Measurements from ENCODE around the gene ICA1.

ICA1 gene

GRCh38 chr7:8251195-8251594 lies 10.8 kb downstream of the ICA1 start:
- Histone ChIP-seq H3K79me2 (ENCODE audit: insufficient read depth, low read length) (no peaks in the 10 kb centered on the region), H3K27me3 (ENCODE audit: insufficient read depth, low read length, poor library complexity, severe bottlenecking) (no peaks in the 10 kb centered on the region), H3F3A (ENCODE audit: low read depth) (0 out of 2 replicates have a peak, but pooled peaks cover 4% of the 10 kb centered on the region), H4K20me1 (ENCODE audit: insufficient read depth, low read length, poor library complexity, severe bottlenecking) (no peaks in the 10 kb centered on the region), H3K36me3 (ENCODE audit: insufficient read depth, low read length) (no peaks in the 10 kb centered on the region), H3K4me1 (ENCODE audit: insufficient read depth, low read length, poor library complexity, severe bottlenecking) (peaks cover 16% of the 10 kb centered on the region), H3K9me3 (ENCODE audit: insufficient read depth, low read depth, low read length) (no peaks in the 10 kb centered on the region), H2AFZ (ENCODE audit: low read length) (no peak overlapping the region), H3K9me2 (replicated peaks; ENCODE audit: low read depth, low read length) (no peaks in the 10 kb centered on the region), H3K4me3 (ENCODE audit: low read length, poor library complexity, severe bottlenecking) (no peak overlapping the region), H3K9ac (ENCODE audit: low read depth, low read length, poor library complexity, severe bottlenecking) (no peak overlapping the region), H3K4me2 (ENCODE audit: low read depth, low read length, poor library complexity, severe bottlenecking) (no peak overlapping the region)
- no peak for TF ChIP-seq EZH2phosphoT487 (IDR thresholded peaks at IDR 0.05; ENCODE audit: borderline replicate concordance)
- TF ChIP-seq, protein P1, sequence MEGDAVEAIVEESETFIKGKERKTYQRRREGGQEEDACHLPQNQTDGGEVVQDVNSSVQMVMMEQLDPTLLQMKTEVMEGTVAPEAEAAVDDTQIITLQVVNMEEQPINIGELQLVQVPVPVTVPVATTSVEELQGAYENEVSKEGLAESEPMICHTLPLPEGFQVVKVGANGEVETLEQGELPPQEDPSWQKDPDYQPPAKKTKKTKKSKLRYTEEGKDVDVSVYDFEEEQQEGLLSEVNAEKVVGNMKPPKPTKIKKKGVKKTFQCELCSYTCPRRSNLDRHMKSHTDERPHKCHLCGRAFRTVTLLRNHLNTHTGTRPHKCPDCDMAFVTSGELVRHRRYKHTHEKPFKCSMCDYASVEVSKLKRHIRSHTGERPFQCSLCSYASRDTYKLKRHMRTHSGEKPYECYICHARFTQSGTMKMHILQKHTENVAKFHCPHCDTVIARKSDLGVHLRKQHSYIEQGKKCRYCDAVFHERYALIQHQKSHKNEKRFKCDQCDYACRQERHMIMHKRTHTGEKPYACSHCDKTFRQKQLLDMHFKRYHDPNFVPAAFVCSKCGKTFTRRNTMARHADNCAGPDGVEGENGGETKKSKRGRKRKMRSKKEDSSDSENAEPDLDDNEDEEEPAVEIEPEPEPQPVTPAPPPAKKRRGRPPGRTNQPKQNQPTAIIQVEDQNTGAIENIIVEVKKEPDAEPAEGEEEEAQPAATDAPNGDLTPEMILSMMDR (conservative IDR thresholded peaks at IDR 0.05; ENCODE audit: low read length): no peak

- Histone ChIP-seq H3K9ac (ENCODE audit: low read depth, low read length, poor library complexity, severe bottlenecking) (no peak overlapping the region), H3K36me3 (ENCODE audit: insufficient read depth, low read length) (no peaks in the 10 kb centered on the region), H3K4me3 (ENCODE audit: low read length, poor library complexity, severe bottlenecking) (no peak overlapping the region), H3K4me1 (ENCODE audit: insufficient read depth, low read length, poor library complexity, severe bottlenecking) (peaks cover 21% of the 10 kb centered on the region), H3K9me2 (replicated peaks; ENCODE audit: low read depth, low read length) (no peaks in the 10 kb centered on the region), H3K9me3 (ENCODE audit: insufficient read depth, low read depth, low read length) (no peaks in the 10 kb centered on the region), H2AFZ (ENCODE audit: low read length) (no peak overlapping the region), H3F3A (ENCODE audit: low read depth) (0 out of 2 replicates have a peak, but pooled peaks cover 4% of the 10 kb centered on the region), H3K27me3 (ENCODE audit: insufficient read depth, low read length, poor library complexity, severe bottlenecking) (no peaks in the 10 kb centered on the region), H3K79me2 (ENCODE audit: insufficient read depth, low read length) (no peaks in the 10 kb centered on the region), H3K4me2 (ENCODE audit: low read depth, low read length, poor library complexity, severe bottlenecking) (no peak overlapping the region), H4K20me1 (ENCODE audit: insufficient read depth, low read length, poor library complexity, severe bottlenecking) (no peaks in the 10 kb centered on the region)
- TF ChIP-seq, protein P1 (conservative IDR thresholded peaks at IDR 0.05; ENCODE audit: low read length): no peak
- TF ChIP-seq EZH2phosphoT487 (IDR thresholded peaks at IDR 0.05; ENCODE audit: borderline replicate concordance): no peak
These were observed 11.4 kb downstream of the ICA1 start for GRCh38 chr7:8250547-8250946.

GRCh38 chr7:8249121-8249520 lies 12.8 kb downstream of the ICA1 start:
- no peak for TF ChIP-seq EZH2phosphoT487 (IDR thresholded peaks at IDR 0.05; ENCODE audit: borderline replicate concordance)
- TF ChIP-seq, protein P1 (conservative IDR thresholded peaks at IDR 0.05; ENCODE audit: low read length): no peak

More at GRCh38 chr7:8249121-8249520, 12.8 kb downstream of the ICA1 start:
- peaks cover 21% of the 10 kb centered on the region for H3K4me1 ChIP-seq (ENCODE audit: insufficient read depth, low read length, poor library complexity, severe bottlenecking)
- H3K36me3 ChIP-seq (ENCODE audit: insufficient read depth, low read length): no peaks in the 10 kb centered on the region
- H4K20me1 ChIP-seq (ENCODE audit: insufficient read depth, low read length, poor library complexity, severe bottlenecking): no peaks in the 10 kb centered on the region
- H3K4me2 ChIP-seq (ENCODE audit: low read depth, low read length, poor library complexity, severe bottlenecking): peak overlapping the region; percentile 5
- H3K4me3 ChIP-seq (ENCODE audit: low read length, poor library complexity, severe bottlenecking): no peak overlapping the region
- H3F3A ChIP-seq (ENCODE audit: low read depth): 0 out of 2 replicates have a peak, but pooled peaks cover 4% of the 10 kb centered on the region
- no peaks in the 10 kb centered on the region for H3K27me3 ChIP-seq (ENCODE audit: insufficient read depth, low read length, poor library complexity, severe bottlenecking)
- H3K9ac ChIP-seq (ENCODE audit: low read depth, low read length, poor library complexity, severe bottlenecking): no peak overlapping the region
- no peaks in the 10 kb centered on the region; the same call in 1 of the 2 replicates for H3K9me3 ChIP-seq (ENCODE audit: insufficient read depth, low read depth, low read length)
- H3K9me2 ChIP-seq (replicated peaks; ENCODE audit: low read depth, low read length): no peaks in the 10 kb centered on the region
- H2AFZ ChIP-seq (ENCODE audit: low read length): no peak overlapping the region
- no peaks in the 10 kb centered on the region for H3K79me2 ChIP-seq (ENCODE audit: insufficient read depth, low read length)
